OCI-LY1 (cell line): ENCODE measurements around the gene CRYM.

Experiments used
- CTCF ChIP-seq: fragments of 200-600 bp; sonication (generic), shearing (Covaris generic); IDR thresholded peaks from 2 replicates; pipeline ENCODE4 v1.5.1; 2017; ENCODE audit warnings: mild to moderate bottlenecking, antibody characterized with exemption, low read length, moderate library complexity, mixed read lengths
- EZH2 ChIP-seq: fragments of 200-600 bp; sonication (generic), shearing (Covaris generic); IDR thresholded peaks from 2 replicates; pipeline ENCODE4 v1.8.0; 2017; ENCODE audit warnings: borderline replicate concordance, mixed run types, mild to moderate bottlenecking, antibody characterized with exemption, low read length, moderate library complexity, mixed read lengths

- TF ChIP-seq CTCF (no peak), EZH2 (no peak)
Observed at GRCh38 chr16:21219551-21219950, 58.5 kb downstream of the CRYM start.
